Erythroblast (primary cell): ENCODE data around the gene CAPN15.

Experiments
- GATA1 ChIP-seq: IDR thresholded peaks from 2 replicates; pipeline ENCODE4 v1.6.1; 2011; ENCODE audit warnings: low read depth, mild to moderate bottlenecking, control low read depth, low read length, moderate library complexity
- POLR2A ChIP-seq: IDR thresholded peaks from 2 replicates; pipeline ENCODE4 v1.6.1; 2011; ENCODE audit warnings: mild to moderate bottlenecking, low read length

GRCh38 chr16:491220-491919 is 36.1 kb upstream of the CAPN15 start:
- no peak for TF ChIP-seq POLR2A
- no peak for TF ChIP-seq GATA1
